Keratinocyte (primary cell): ENCODE data around the gene LSM7.

ENCODE experiments used
- EZH2 ChIP-seq: IDR thresholded peaks from one replicate; pipeline ENCODE4 v1.6.1; 2012; ENCODE audit warnings: inconsistent platforms, mild to moderate bottlenecking, low read length, moderate library complexity
- TF ChIP-seq, protein P1 (sequence below), 3 experiments: IDR thresholded peaks in 1 of 3; conservative IDR thresholded peaks in 1 of 3; optimal IDR thresholded peaks in 1 of 3; 2 replicates in 2 of 3; 3 replicates in 1 of 3; pipeline versions ENCODE3 to v1.5.1; 2011; ENCODE audit warnings: low read length in 3 of 3, mild to moderate bottlenecking in 3 of 3, moderate library complexity in 2 of 3, control low read depth in 1 of 3, inconsistent platforms in 1 of 3; ENCODE audit not compliant: insufficient read depth in 2 of 3; ENCODE audit errors: extremely low read depth in 1 of 3

DNA sequence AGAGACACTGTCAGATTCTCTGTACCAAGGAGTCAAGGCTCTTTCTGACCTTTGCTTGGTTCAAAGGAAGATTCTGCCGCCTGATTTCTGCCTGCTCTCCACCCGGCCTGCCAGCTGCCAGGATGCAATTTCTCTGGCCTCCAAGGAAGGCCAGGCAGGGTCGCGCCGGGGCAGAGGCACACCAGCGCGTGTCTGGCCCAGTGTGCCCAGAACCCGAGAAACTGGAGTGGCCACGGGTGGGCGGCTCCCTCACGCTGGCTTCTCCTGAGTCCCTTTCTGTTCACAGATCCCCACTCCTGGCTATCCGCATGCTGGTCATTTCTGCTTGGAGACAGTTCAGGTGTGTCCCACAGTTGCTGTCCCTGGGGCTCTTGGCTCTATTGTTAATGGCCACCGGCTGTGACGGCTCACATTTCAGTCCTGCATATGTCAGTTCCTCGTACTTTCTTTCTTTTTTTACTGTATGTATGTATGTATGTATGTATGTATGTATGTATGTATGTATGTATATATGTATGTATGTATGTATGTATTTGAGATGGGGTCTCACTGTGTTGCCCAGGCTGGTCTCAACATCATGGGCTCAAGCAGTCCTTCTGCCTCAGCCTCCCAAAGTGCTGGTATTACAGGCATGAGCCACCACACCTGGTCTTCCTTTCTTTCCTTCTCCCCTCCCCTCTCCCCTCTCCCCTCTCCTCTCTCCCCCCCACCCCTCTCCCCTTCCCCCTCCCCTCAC is 48.6 kb upstream of the LSM7 start:
- TF ChIP-seq, protein P1, sequence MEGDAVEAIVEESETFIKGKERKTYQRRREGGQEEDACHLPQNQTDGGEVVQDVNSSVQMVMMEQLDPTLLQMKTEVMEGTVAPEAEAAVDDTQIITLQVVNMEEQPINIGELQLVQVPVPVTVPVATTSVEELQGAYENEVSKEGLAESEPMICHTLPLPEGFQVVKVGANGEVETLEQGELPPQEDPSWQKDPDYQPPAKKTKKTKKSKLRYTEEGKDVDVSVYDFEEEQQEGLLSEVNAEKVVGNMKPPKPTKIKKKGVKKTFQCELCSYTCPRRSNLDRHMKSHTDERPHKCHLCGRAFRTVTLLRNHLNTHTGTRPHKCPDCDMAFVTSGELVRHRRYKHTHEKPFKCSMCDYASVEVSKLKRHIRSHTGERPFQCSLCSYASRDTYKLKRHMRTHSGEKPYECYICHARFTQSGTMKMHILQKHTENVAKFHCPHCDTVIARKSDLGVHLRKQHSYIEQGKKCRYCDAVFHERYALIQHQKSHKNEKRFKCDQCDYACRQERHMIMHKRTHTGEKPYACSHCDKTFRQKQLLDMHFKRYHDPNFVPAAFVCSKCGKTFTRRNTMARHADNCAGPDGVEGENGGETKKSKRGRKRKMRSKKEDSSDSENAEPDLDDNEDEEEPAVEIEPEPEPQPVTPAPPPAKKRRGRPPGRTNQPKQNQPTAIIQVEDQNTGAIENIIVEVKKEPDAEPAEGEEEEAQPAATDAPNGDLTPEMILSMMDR (optimal IDR thresholded peaks at IDR 0.05 in 1 of 3, IDR thresholded peaks at IDR 0.05 in 1 of 3, conservative IDR thresholded peaks at IDR 0.05 in 1 of 3; ENCODE audit: extremely low read depth in 1 of 3, insufficient read depth in 2 of 3, low read length in 3 of 3) = no peak
- TF ChIP-seq EZH2 = no peak
